HG03159 (cell line): ENCODE results near the gene TAS2R40.
"Not testable (repeated sequence)": the region's sequence is repeated elsewhere in the genome, so short reads cannot be mapped to it uniquely, and the experiment has no call there.

Experiments used
- ATAC-seq: cut with Tn5 transposase; IDR thresholded peaks from one replicate; pipeline ENCODE4 v1.9.1; 2021; ENCODE audit warnings: mild to moderate bottlenecking, moderate library complexity; ENCODE audit not compliant: unreplicated experiment

The TAS2R40 gene

GRCh38 chr7:143221737-143222136 is at the start of gene TAS2R40:
TSS of gene TAS2R40 (plus strand) at chr7:143222037. CDS start at chr7:143222079, 42 bp downstream.
- no peak for ATAC-seq

- ATAC-seq, result no peak
Observed at GRCh38 chr7:143172354-143172753, 49.5 kb upstream of the TAS2R40 start.

- no peak for ATAC-seq
Observed at GRCh38 chr7:143176128-143176527, 45.7 kb upstream of the TAS2R40 start.

GRCh38 chr7:143177374-143178119 is 44.3 kb upstream of the TAS2R40 start:
- ATAC-seq, result no peak

GRCh38 chr7:143180771-143181170 is 41.1 kb upstream of the TAS2R40 start:
- ATAC-seq, result not testable (repeated sequence)

GRCh38 chr7:143181349-143181748 is 40.5 kb upstream of the TAS2R40 start:
- no peak for ATAC-seq

- no peak for ATAC-seq
Observed at GRCh38 chr7:143183024-143183423, 38.8 kb upstream of the TAS2R40 start, which contains the start of gene TAS2R39. TSS of gene TAS2R39 (plus strand) at chr7:143183419. CDS start at chr7:143183419, 0 bp downstream.

- no peak for ATAC-seq
Observed at GRCh38 chr7:143185551-143185950, 36.3 kb upstream of the TAS2R40 start.

GRCh38 chr7:143188994-143189393 is 32.8 kb upstream of the TAS2R40 start:
- no peak for ATAC-seq

GRCh38 chr7:143193880-143194279 is 28.0 kb upstream of the TAS2R40 start:
- ATAC-seq, result no peak

- ATAC-seq, result no peak
Observed at GRCh38 chr7:143199040-143199439, 22.8 kb upstream of the TAS2R40 start.

- ATAC-seq, result no peak
Observed at GRCh38 chr7:143202161-143202560, 19.7 kb upstream of the TAS2R40 start.

- ATAC-seq, result no peak
Observed at GRCh38 chr7:143203386-143203785, 18.5 kb upstream of the TAS2R40 start.

GRCh38 chr7:143205560-143206293 is 16.1 kb upstream of the TAS2R40 start:
- ATAC-seq, result peak; percentile 82

- ATAC-seq, result no peak
Observed at GRCh38 chr7:143210541-143210940, 11.3 kb upstream of the TAS2R40 start.

- ATAC-seq, result not testable (repeated sequence)
Observed at GRCh38 chr7:143213478-143213877, 8.4 kb upstream of the TAS2R40 start.

- ATAC-seq, result peak; percentile 91
Observed at GRCh38 chr7:143214789-143215679, 6.8 kb upstream of the TAS2R40 start.

GRCh38 chr7:143216151-143216550 is 5.7 kb upstream of the TAS2R40 start:
- ATAC-seq, result no peak

- ATAC-seq, result no peak
Observed at GRCh38 chr7:143216686-143217085, 5.2 kb upstream of the TAS2R40 start.

GRCh38 chr7:143217806-143218205 is 4.0 kb upstream of the TAS2R40 start:
- no peak for ATAC-seq

GRCh38 chr7:143221286-143221685 is 551 bp upstream of the TAS2R40 start:
- ATAC-seq, result no peak
